Esophagus muscularis mucosa (tissue), 4 donors: ENCODE measurements around the gene SNAP29.

Source experiments
- CTCF ChIP-seq, 3 experiments: fragments of 200-600 bp in 2 of 3; fragments of 450-650 bp in 1 of 3; sonication (generic) in 2 of 3; IDR thresholded peaks; one replicate each; pipeline ENCODE4 v1.5.1; 2017 to 2019; ENCODE audit warnings: antibody characterized with exemption in 3 of 3, mild to moderate bottlenecking in 2 of 3, moderate library complexity in 1 of 3
- EP300 ChIP-seq: sonication (generic); formaldehyde crosslinking; IDR thresholded peaks from one replicate; pipeline ENCODE4 v1.6.1; 2017; ENCODE audit warnings: antibody characterized with exemption
- POLR2A ChIP-seq: fragments of 450-650 bp; IDR thresholded peaks from one replicate; pipeline ENCODE4 v1.6.1; 2017; ENCODE audit warnings: antibody characterized with exemption, moderate library complexity, mild to moderate bottlenecking, low read depth
- POLR2AphosphoS5 ChIP-seq, 2 donors: sonication (generic); formaldehyde crosslinking; IDR thresholded peaks; one replicate each; pipeline ENCODE4 v1.6.1; 2017; ENCODE audit warnings: antibody characterized with exemption in 2 of 2

- TF ChIP-seq CTCF (IDR thresholded peaks at IDR 0.05): no peak
- no peak for TF ChIP-seq EP300
- no peak for TF ChIP-seq POLR2A
- no peak for TF ChIP-seq POLR2AphosphoS5 (IDR thresholded peaks at IDR 0.05)
Measured at GRCh38 chr22:20937031-20937793, 78.4 kb downstream of the SNAP29 start.
